ENCODE measurements around the gene SPRY4. TPM values are rescaled to one million over a fixed set of nuclear protein-coding genes. Genes with fewer than 3 reads are reported as not detected.

SPRY4 gene
- total RNA-seq, 3 donors from 2014 or later, result 13.0 to 18.0 (median 14.5) TPM

- Histone ChIP-seq H3K4me3 (no peak overlapping the region), H3K9me3 (no peaks in the 10 kb centered on the region), H3K36me3 (no peaks in the 10 kb centered on the region), H3K4me1 (no peaks in the 10 kb centered on the region), H3K27me3 (no peaks in the 10 kb centered on the region), H3K27ac (peak overlapping the region in 1 of 2 donors; percentile 38)
- intact Hi-C loops (cut with DNase I; ENCODE audit: low total_unique reads), result no loop called here
- DNase-seq (ENCODE audit: low spot score in 2 of 2), result no peak
- no peak for TF ChIP-seq CTCF (IDR thresholded peaks at IDR 0.05)
- no peak for TF ChIP-seq POLR2AphosphoS5 (IDR thresholded peaks at IDR 0.05)
- TF ChIP-seq POLR2A (IDR thresholded peaks at IDR 0.05), result no peak
Measured at GRCh38 chr5:142295960-142296860, 28.6 kb downstream of the SPRY4 start.

- intact Hi-C loops (cut with DNase I; ENCODE audit: low total_unique reads), result no loop called here
- H3K27ac ChIP-seq, result no peak overlapping the region
- no peaks in the 10 kb centered on the region for H3K9me3 ChIP-seq
- no peak overlapping the region for H3K4me3 ChIP-seq
- TF ChIP-seq POLR2AphosphoS5 (IDR thresholded peaks at IDR 0.05), result no peak
- no peak for TF ChIP-seq POLR2A (IDR thresholded peaks at IDR 0.05)
- TF ChIP-seq CTCF (IDR thresholded peaks at IDR 0.05), result no peak
- DNase-seq (ENCODE audit: low spot score in 2 of 2), result no peak
- no peaks in the 10 kb centered on the region for H3K4me1 ChIP-seq
- H3K36me3 ChIP-seq, result no peaks in the 10 kb centered on the region
- no peaks in the 10 kb centered on the region for H3K27me3 ChIP-seq
Measured at GRCh38 chr5:142295084-142295758, 29.6 kb downstream of the SPRY4 start.

- no peak overlapping the region for H3K27ac ChIP-seq
- TF ChIP-seq POLR2AphosphoS5 (IDR thresholded peaks at IDR 0.05) (no peak), CTCF (IDR thresholded peaks at IDR 0.05) (no peak), POLR2A (IDR thresholded peaks at IDR 0.05) (no peak)
- no peaks in the 10 kb centered on the region for H3K4me1 ChIP-seq
- H3K27me3 ChIP-seq, result no peaks in the 10 kb centered on the region
- no peaks in the 10 kb centered on the region for H3K9me3 ChIP-seq
- no peaks in the 10 kb centered on the region for H3K36me3 ChIP-seq
- intact Hi-C loops (cut with DNase I; ENCODE audit: low total_unique reads), result no loop called here
- no peak overlapping the region for H3K4me3 ChIP-seq
- DNase-seq (ENCODE audit: low spot score in 2 of 2), result no peak
Measured at GRCh38 chr5:142293486-142293885, 31.3 kb downstream of the SPRY4 start.

GRCh38 chr5:142292808-142293207 lies 32.0 kb downstream of the SPRY4 start:
- intact Hi-C loops (cut with DNase I; ENCODE audit: low total_unique reads), result no loop called here
- Histone ChIP-seq H3K27ac (no peak overlapping the region), H3K9me3 (no peaks in the 10 kb centered on the region), H3K36me3 (no peaks in the 10 kb centered on the region), H3K4me3 (no peak overlapping the region), H3K27me3 (no peaks in the 10 kb centered on the region), H3K4me1 (no peaks in the 10 kb centered on the region)
- TF ChIP-seq POLR2AphosphoS5 (IDR thresholded peaks at IDR 0.05) (no peak), CTCF (IDR thresholded peaks at IDR 0.05) (no peak), POLR2A (IDR thresholded peaks at IDR 0.05) (no peak)
- DNase-seq (ENCODE audit: low spot score in 2 of 2), result no peak

- no peaks in the 10 kb centered on the region for H3K36me3 ChIP-seq
- intact Hi-C loops (cut with DNase I; ENCODE audit: low total_unique reads), result no loop called here
- TF ChIP-seq CTCF (IDR thresholded peaks at IDR 0.05), result no peak
- TF ChIP-seq POLR2A (IDR thresholded peaks at IDR 0.05), result no peak
- no peak for TF ChIP-seq POLR2AphosphoS5 (IDR thresholded peaks at IDR 0.05)
Measured at GRCh38 chr5:142292249-142292648, 32.6 kb downstream of the SPRY4 start.

More at GRCh38 chr5:142292249-142292648, 32.6 kb downstream of the SPRY4 start:
- Histone ChIP-seq H3K4me1 (no peaks in the 10 kb centered on the region), H3K27me3 (no peaks in the 10 kb centered on the region), H3K27ac (no peak overlapping the region), H3K9me3 (no peaks in the 10 kb centered on the region), H3K4me3 (no peak overlapping the region)
- no peak for DNase-seq (ENCODE audit: low spot score in 2 of 2)
